Esophagus muscularis mucosa (tissue), 4 donors: ENCODE data around the gene GOLGA7B. TPM values are rescaled to one million over a fixed set of nuclear protein-coding genes. Genes with fewer than 3 reads are reported as not detected.

Source experiments
- DNase-seq: peaks from one replicate; pipeline ENCODE4 v3.0.0-alpha.2; 2017; ENCODE audit errors: extremely low spot score
- H3K27ac ChIP-seq, 4 donors: fragments of 200-600 bp; sonication (generic); replicated peaks in 1 of 4; 1 replicate in 3 of 4; 2 replicates in 1 of 4; pipeline ENCODE4 v1.5.1; 2016 to 2019; ENCODE audit warnings: mild to moderate bottlenecking in 1 of 4
- H3K27me3 ChIP-seq, 4 donors: fragments of 200-600 bp; sonication (generic); one replicate each; pipeline versions ENCODE4 v1.5.1 to v1.6.0; 2016 to 2019
- H3K36me3 ChIP-seq, 4 donors: fragments of 200-600 bp; sonication (generic); one replicate each; pipeline ENCODE4 v1.5.1; 2016 to 2019
- H3K4me1 ChIP-seq, 4 donors: fragments of 200-600 bp; sonication (generic); one replicate each; pipeline ENCODE4 v1.5.1; 2016 to 2019
- H3K4me3 ChIP-seq, 4 donors: fragments of 200-600 bp; sonication (generic); 1 replicate in 2 of 4; 2 replicates in 2 of 4; pipeline ENCODE4 v1.5.1; 2016 to 2019; ENCODE audit warnings: mild to moderate bottlenecking in 4 of 4, moderate library complexity in 1 of 4
- H3K9me3 ChIP-seq, 4 donors: fragments of 200-600 bp; sonication (generic); 1 replicate in 3 of 4; 2 replicates in 1 of 4; pipeline ENCODE4 v1.5.1; 2016 to 2019
- EP300 ChIP-seq: sonication (generic); formaldehyde crosslinking; IDR thresholded peaks from one replicate; pipeline ENCODE4 v1.6.1; 2017; ENCODE audit warnings: antibody characterized with exemption
- POLR2A ChIP-seq: fragments of 450-650 bp; IDR thresholded peaks from one replicate; pipeline ENCODE4 v1.6.1; 2017; ENCODE audit warnings: antibody characterized with exemption, moderate library complexity, mild to moderate bottlenecking, low read depth
- POLR2AphosphoS5 ChIP-seq, 2 donors: sonication (generic); formaldehyde crosslinking; IDR thresholded peaks; one replicate each; pipeline ENCODE4 v1.6.1; 2017; ENCODE audit warnings: antibody characterized with exemption in 2 of 2
- WGBS: methylation state at CpG from one replicate; pipeline ENCODE4 v1.1.5; 2018; 5-methylcytosine and 5-hydroxymethylcytosine counted together
- intact Hi-C: fragments of 100-400 bp; cut with DNase I; formaldehyde crosslinking; loops from one replicate; pipeline ENCODE4 v1.15.1; 2023
- total RNA-seq, 4 donors: library from RNA; depleted of rRNA; stranded (reverse); fragments of >200 nt; gene quantifications; one replicate each; pipeline versions ENCODE4 v1.1.0 to v1.2.1, GENCODE V29; 2016
- TF ChIP-seq, protein P1 (sequence below), 3 experiments: fragments of 200-600 bp in 2 of 3; fragments of 450-650 bp in 1 of 3; sonication (generic) in 2 of 3; IDR thresholded peaks; one replicate each; pipeline ENCODE4 v1.5.1; 2017 to 2019; ENCODE audit warnings: antibody characterized with exemption in 3 of 3, mild to moderate bottlenecking in 2 of 3, moderate library complexity in 1 of 3

The GOLGA7B gene
- total RNA-seq, 4 donors from 2014 or later, result under 0.01 to 0.33 (median 0.18) TPM

DNA sequence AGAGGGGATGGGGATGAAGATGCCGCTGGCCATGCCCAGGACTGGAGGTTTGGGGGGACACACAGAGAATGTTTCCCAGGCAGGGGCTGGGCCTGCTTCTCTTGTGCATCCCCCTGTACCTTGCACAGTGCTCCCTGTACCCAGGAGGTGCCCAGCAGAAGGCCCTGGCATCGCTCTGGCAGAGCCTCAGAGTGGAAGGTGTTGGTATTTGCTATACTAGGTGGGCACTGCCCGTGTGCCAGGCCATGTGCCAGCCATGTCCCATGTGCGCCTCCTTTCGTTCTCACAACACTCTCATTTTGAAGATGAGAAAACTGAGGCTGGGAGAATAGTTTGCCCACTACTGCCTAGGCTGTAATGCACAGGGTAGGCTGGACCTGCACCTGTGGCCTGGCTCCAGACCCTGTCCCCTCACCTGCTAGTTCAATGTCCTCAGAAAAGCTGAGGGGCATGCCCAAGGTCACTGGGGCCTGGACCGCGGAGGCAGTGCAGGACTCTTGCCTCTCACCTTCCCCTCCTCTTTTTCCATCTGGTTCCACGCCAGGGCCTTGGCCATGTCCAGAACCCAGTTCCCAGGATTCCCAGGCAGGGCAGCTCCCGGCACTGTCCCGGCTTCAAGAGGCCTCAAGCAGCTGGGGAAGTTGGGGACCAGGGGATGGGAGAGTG is 64.7 kb downstream of the GOLGA7B start:
- WGBS, result 52% methylated on average over 10 of the region's 10 CpGs
- peaks cover 14 to 22% (median 19%) of the 10 kb centered on the region in 4 donors for H3K4me1 ChIP-seq
- no peak for DNase-seq
- H3K9me3 ChIP-seq, result no peaks in the 10 kb centered on the region
- no peaks in the 10 kb centered on the region for H3K36me3 ChIP-seq
- TF ChIP-seq, protein P1, sequence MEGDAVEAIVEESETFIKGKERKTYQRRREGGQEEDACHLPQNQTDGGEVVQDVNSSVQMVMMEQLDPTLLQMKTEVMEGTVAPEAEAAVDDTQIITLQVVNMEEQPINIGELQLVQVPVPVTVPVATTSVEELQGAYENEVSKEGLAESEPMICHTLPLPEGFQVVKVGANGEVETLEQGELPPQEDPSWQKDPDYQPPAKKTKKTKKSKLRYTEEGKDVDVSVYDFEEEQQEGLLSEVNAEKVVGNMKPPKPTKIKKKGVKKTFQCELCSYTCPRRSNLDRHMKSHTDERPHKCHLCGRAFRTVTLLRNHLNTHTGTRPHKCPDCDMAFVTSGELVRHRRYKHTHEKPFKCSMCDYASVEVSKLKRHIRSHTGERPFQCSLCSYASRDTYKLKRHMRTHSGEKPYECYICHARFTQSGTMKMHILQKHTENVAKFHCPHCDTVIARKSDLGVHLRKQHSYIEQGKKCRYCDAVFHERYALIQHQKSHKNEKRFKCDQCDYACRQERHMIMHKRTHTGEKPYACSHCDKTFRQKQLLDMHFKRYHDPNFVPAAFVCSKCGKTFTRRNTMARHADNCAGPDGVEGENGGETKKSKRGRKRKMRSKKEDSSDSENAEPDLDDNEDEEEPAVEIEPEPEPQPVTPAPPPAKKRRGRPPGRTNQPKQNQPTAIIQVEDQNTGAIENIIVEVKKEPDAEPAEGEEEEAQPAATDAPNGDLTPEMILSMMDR (IDR thresholded peaks at IDR 0.05), result no peak
- TF ChIP-seq POLR2A (no peak), POLR2AphosphoS5 (IDR thresholded peaks at IDR 0.05) (no peak), EP300 (no peak)
- intact Hi-C loops, result loop anchor here (1.0 kb wide), 1 partner anchor 127 kb away; no protein-coding TSS in a partner anchor
- peaks cover 0 to 48% (median 0%) of the 10 kb centered on the region in 4 donors for H3K27me3 ChIP-seq
- no peak overlapping the region for H3K27ac ChIP-seq
- H3K4me3 ChIP-seq, result peak overlapping the region in 2 of 4 donors; percentile 10 to 28

DNA sequence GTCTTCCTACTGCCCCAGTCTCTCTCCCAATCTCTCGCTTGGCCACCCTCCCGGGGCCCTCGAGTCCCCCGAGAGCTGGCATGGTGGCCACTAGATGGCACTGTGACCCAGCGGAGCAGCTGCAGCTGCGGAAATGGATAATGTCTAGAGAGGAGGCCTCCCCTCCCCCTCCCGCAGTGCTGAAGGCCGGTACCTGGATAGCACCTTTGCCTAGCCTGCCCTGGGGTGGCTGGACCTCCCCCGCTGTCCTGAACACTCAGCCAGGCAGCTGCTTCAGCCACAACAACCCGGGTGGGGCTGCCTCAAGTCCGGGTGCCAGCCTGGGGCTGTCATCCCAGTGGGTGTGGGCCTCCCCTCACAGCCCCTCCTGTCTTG is 65.2 kb downstream of the GOLGA7B start:
- no peaks in the 10 kb centered on the region for H3K36me3 ChIP-seq
- H3K27ac ChIP-seq, result no peak overlapping the region
- WGBS, result 0% methylated on average over 1 of the region's 11 CpGs
- intact Hi-C loops, result loop anchor here (1.0 kb wide), 1 partner anchor 126 kb away; no protein-coding TSS in a partner anchor
- no peak for DNase-seq
- H3K9me3 ChIP-seq, result no peaks in the 10 kb centered on the region
- TF ChIP-seq, protein P1 (IDR thresholded peaks at IDR 0.05), result peak; percentile 86 to 91 (median 91)
- TF ChIP-seq EP300, result no peak
- H3K4me1 ChIP-seq, result peaks cover 14 to 22% (median 19%) of the 10 kb centered on the region in 4 donors
- H3K4me3 ChIP-seq, result peak overlapping the region in 2 of 4 donors; percentile 10 to 28
- peaks cover 0 to 48% (median 0%) of the 10 kb centered on the region in 4 donors for H3K27me3 ChIP-seq

DNA sequence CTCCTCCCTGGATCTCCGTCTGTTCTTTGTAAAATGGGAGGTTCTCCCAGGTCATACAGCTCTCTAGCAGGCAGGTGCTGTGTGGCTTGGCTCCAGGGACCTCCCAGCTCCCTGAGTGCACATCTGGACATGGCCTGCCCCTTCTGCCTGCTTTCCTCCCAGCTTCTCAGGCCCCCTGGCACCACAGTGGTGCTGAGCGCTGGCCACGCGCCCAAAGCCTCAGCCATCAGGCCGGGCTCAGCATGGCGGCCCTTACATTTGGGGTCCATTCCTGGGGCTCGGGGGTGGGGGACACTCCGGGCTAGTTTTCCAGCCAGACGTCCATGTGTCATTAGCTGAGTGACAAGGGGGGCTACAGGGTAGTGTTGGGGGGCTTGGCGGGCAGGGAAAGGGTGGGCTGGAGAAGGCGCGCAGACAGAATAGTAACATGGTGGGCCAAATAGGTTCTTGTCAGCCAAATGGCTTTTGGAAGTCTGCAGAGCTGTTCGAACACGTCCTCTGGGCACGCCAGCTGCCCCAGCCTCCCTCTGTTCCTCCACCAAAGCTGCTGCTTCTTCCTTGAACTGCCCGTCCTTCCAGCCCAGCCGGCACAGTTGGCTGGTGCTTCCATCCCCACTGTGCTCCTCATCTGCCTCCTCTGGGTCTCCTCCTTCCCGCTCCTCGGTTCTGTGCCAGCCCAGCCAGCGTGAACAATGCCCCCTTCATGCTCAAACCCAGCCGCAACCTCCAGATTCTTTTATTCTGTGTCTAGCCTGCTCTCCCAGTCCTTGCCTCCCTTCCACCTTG is 65.9 kb downstream of the GOLGA7B start:
- no peak for TF ChIP-seq POLR2AphosphoS5 (IDR thresholded peaks at IDR 0.05)
- TF ChIP-seq EP300, result no peak
- TF ChIP-seq, protein P1 (IDR thresholded peaks at IDR 0.05), result no peak
- no peak for TF ChIP-seq POLR2A
- Histone ChIP-seq H3K4me1 (peaks cover 14 to 22% (median 19%) of the 10 kb centered on the region in 4 donors), H3K9me3 (no peaks in the 10 kb centered on the region), H3K27ac (no peak overlapping the region), H3K36me3 (no peaks in the 10 kb centered on the region), H3K27me3 (peaks cover 0 to 48% (median 0%) of the 10 kb centered on the region in 4 donors), H3K4me3 (no peak overlapping the region)
- intact Hi-C loops, result no loop called here
- WGBS, result 73% methylated on average over 20 of the region's 21 CpGs
- DNase-seq, result no peak

DNA sequence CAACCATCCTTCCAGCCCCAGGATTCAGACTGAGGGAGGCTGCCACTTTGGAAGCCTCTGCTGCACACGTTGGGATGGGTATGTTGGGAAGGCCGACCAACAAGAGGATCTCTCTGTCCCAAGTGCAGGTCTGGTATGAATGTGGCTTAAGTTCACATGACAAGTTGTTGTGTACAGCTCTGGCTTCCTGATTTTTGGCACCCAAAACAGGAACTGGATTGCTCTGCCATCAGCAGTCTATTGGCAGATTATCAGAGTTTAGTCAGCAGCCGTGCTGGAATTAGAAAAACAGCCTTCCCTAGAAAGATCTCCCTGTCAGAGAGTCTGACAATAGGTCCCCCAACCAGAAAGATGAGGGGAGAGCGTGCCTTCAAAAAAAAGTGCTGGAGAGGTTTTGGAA is 66.9 kb downstream of the GOLGA7B start:
- H3K9me3 ChIP-seq, result no peaks in the 10 kb centered on the region
- TF ChIP-seq EP300 (no peak), POLR2AphosphoS5 (IDR thresholded peaks at IDR 0.05) (no peak), POLR2A (no peak)
- TF ChIP-seq, protein P1 (IDR thresholded peaks at IDR 0.05), result no peak
- WGBS, result 48% methylated on average over 4 of the region's 4 CpGs
- no peaks in the 10 kb centered on the region for H3K36me3 ChIP-seq
- H3K4me1 ChIP-seq, result peaks cover 17 to 26% (median 24%) of the 10 kb centered on the region in 4 donors
- H3K27ac ChIP-seq, result no peak overlapping the region
- no peak for DNase-seq
- intact Hi-C loops, result no loop called here
- no peak overlapping the region for H3K4me3 ChIP-seq
- H3K27me3 ChIP-seq, result peaks cover 0 to 40% (median 0%) of the 10 kb centered on the region in 4 donors
